HepG2 (cell line): ENCODE results near the gene ZNF513. TPM values are rescaled to one million over a fixed set of nuclear protein-coding genes. Genes with fewer than 3 reads are reported as not detected.

ENCODE experiments used
- ARNTL ChIP-seq: sonication (generic); formaldehyde crosslinking; IDR thresholded peaks from 2 replicates; pipeline ENCODE4 v1.4.0; 2020; ENCODE audit warnings: mild to moderate bottlenecking, missing genetic modification reagents
- ATF1 ChIP-seq: IDR thresholded peaks from 2 replicates; pipeline ENCODE4 v1.6.1; 2016; ENCODE audit warnings: mild to moderate bottlenecking, control low read depth
- DPF2 ChIP-seq: sonication (generic); formaldehyde crosslinking; IDR thresholded peaks from 2 replicates; pipeline ENCODE4 v1.4.0; 2020; ENCODE audit warnings: mild to moderate bottlenecking, low read depth, missing genetic modification reagents, borderline replicate concordance
- FOXJ3 ChIP-seq: sonication (generic); formaldehyde crosslinking; IDR thresholded peaks from 2 replicates; pipeline ENCODE4 v1.4.0; 2020; ENCODE audit warnings: missing genetic modification reagents, mild to moderate bottlenecking, borderline replicate concordance
- HMG20A ChIP-seq: IDR thresholded peaks from 2 replicates; pipeline ENCODE4 v1.6.1; 2016; ENCODE audit warnings: borderline replicate concordance
- KDM5B ChIP-seq: sonication (generic); formaldehyde crosslinking; IDR thresholded peaks from 2 replicates; pipeline ENCODE4 v1.4.0; 2020; ENCODE audit warnings: missing genetic modification reagents, mild to moderate bottlenecking, borderline replicate concordance
- MBD4 ChIP-seq: IDR thresholded peaks from 2 replicates; pipeline ENCODE4 v1.6.1; 2012; ENCODE audit warnings: low read length, inconsistent platforms, borderline replicate concordance
- MLLT10 ChIP-seq: sonication (generic); formaldehyde crosslinking; IDR thresholded peaks from 2 replicates; pipeline ENCODE4 v1.4.0; 2020; ENCODE audit warnings: missing genetic modification reagents
- MXD3 ChIP-seq: IDR thresholded peaks from 2 replicates; pipeline ENCODE4 v1.6.1; 2016; ENCODE audit warnings: mild to moderate bottlenecking, missing biosample characterization, missing genetic modification reagents
- RBAK ChIP-seq: sonication (generic); formaldehyde crosslinking; IDR thresholded peaks from 2 replicates; pipeline ENCODE4 v1.5.1; 2020; ENCODE audit warnings: mild to moderate bottlenecking, missing genetic modification reagents
- SAFB2 ChIP-seq: sonication (generic); formaldehyde crosslinking; IDR thresholded peaks from 2 replicates; pipeline ENCODE4 v1.5.1; 2020; ENCODE audit warnings: missing genetic modification reagents, low read depth, mild to moderate bottlenecking, borderline replicate concordance
- SALL1 ChIP-seq: sonication (generic); formaldehyde crosslinking; IDR thresholded peaks from 2 replicates; pipeline ENCODE4 v1.8.0; 2022; ENCODE audit warnings: mild to moderate bottlenecking, missing genetic modification reagents
- SMYD3 ChIP-seq: sonication (generic); formaldehyde crosslinking; IDR thresholded peaks from 2 replicates; pipeline ENCODE4 v1.8.1; 2023; ENCODE audit warnings: mild to moderate bottlenecking, missing genetic modification reagents
- TERF1 ChIP-seq: sonication (generic); formaldehyde crosslinking; IDR thresholded peaks from 2 replicates; pipeline ENCODE4 v1.8.0; 2022; ENCODE audit warnings: mild to moderate bottlenecking, missing genetic modification reagents, moderate library complexity
- ZFY ChIP-seq: sonication (generic); formaldehyde crosslinking; IDR thresholded peaks from 2 replicates; pipeline ENCODE4 v1.4.0; 2020; ENCODE audit warnings: missing genetic modification reagents
- ZNF33B ChIP-seq: sonication (generic); formaldehyde crosslinking; IDR thresholded peaks from 2 replicates; pipeline ENCODE4 v1.5.1; 2020; ENCODE audit warnings: mild to moderate bottlenecking, missing genetic modification reagents
- ZNF34 ChIP-seq: sonication (generic); formaldehyde crosslinking; IDR thresholded peaks from 2 replicates; pipeline ENCODE4 v1.4.0; 2020; ENCODE audit warnings: mild to moderate bottlenecking, missing genetic modification reagents, borderline replicate concordance
- ZNF460 ChIP-seq: sonication (generic); formaldehyde crosslinking; IDR thresholded peaks from 2 replicates; pipeline ENCODE4 v1.5.1; 2020; ENCODE audit warnings: missing genetic modification reagents, mild to moderate bottlenecking, borderline replicate concordance
- ZNF792 ChIP-seq: IDR thresholded peaks from 2 replicates; pipeline ENCODE4 v1.6.1; 2016
- ZNF839 ChIP-seq: sonication (generic); formaldehyde crosslinking; IDR thresholded peaks from 2 replicates; pipeline ENCODE4 v1.4.0; 2020; ENCODE audit warnings: missing genetic modification reagents, mild to moderate bottlenecking, borderline replicate concordance
- polyA plus RNA-seq, 8 experiments: library from polyadenylated mRNA; depleted of rRNA in 3 of 8; stranded (reverse) in 7 of 8; unstranded in 1 of 8; fragments of >200 nt; fragmentation: Illumina TruSeq in 4 of 8; extraction: Trizol in 4 of 8; gene quantifications; 2 replicates each; pipeline versions ENCODE4 v1.2.1 to v1.2.3, GENCODE V29; 2011 to 2016; ENCODE audit warnings: low read depth in 4 of 8, missing spikeins in 1 of 8, mixed read lengths in 1 of 8; ENCODE audit not compliant: insufficient read depth in 1 of 8
- total RNA-seq, 5 experiments: library from RNA; depleted of rRNA; stranded (reverse); fragments of >200 nt; fragmentation: Illumina TruSeq; extraction: Trizol; gene quantifications; 2 replicates each; pipeline ENCODE4 v1.2.3, GENCODE V29; 2016; ENCODE audit warnings: low read depth in 1 of 5
- TF ChIP-seq, protein P1 (sequence below): sonication (generic); formaldehyde crosslinking; IDR thresholded peaks from 2 replicates; pipeline ENCODE4 v1.4.0; 2020; ENCODE audit warnings: missing genetic modification reagents, borderline replicate concordance
- TF ChIP-seq, protein P2 (sequence below): IDR thresholded peaks from 2 replicates; pipeline ENCODE4 v1.6.1; 2016; ENCODE audit warnings: low read depth, control low read depth
- TF ChIP-seq, protein P3 (sequence below): sonication (generic); formaldehyde crosslinking; IDR thresholded peaks from 2 replicates; pipeline ENCODE4 v1.5.0; 2020; ENCODE audit warnings: mild to moderate bottlenecking, missing genetic modification reagents

The ZNF513 gene
- total and polyA plus RNA-seq, 2 of the 13 experiments (the other 11 are each of a cell fraction or from before 2014, with no cell fraction given): 4.9 to 6.3 TPM

DNA sequence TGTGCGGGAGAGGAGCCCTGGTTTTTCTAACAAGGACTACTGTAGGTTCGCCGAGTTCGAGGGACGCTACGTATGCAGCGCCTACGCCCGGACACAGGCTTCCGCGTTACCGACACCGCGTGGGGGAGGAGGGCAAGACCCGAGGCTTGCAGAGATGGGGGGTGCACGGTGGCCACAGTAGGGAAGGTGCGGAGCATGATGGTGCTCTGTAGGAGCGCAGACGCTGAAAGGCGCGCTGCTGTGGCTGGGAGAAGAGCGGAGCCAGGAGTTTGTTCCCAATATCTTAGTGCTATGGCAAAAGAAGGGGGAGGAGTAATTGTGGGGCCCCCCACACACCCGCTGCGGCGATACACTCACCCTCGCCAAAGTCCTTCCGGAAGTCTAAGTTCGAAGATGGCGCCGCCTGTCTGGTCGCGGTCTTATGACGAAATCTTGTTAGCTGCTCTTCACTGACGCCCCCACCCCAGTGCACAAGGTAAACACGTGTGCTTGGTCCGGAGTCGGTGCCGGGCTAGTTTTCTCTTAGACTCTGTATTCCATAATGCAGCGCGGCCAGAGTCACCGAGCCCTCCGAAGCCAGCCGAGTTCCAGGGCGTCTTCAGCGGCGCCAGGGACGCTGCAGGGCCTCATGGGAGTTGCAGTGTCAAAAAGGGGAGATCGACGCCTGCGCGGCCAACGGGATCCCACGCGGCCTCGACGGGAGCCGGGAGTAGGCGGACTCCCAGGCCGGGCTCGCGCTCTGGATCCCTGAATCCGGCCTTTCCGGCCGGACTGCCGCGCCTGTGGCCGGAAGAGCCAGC is 24.0 kb downstream of the ZNF513 start, which contains the start of gene GTF3C2 (continued):
- TF ChIP-seq MXD3 (CRISPR knock-in tag) (peak; percentile 21; the same call in 1 of the 2 replicates), TERF1 (no peak), ZNF34 (no peak; the same call in 1 of the 2 replicates), MBD4 (no peak), ZNF839 (CRISPR knock-in tag) (0 out of 2 replicates have a peak, but pooled peaks have one; percentile 83), FOXJ3 (no peak; the same call in 1 of the 2 replicates), HMG20A (CRISPR knock-in tag) (no peak), ZNF33B (CRISPR knock-in tag) (no peak; the same call in 1 of the 2 replicates), KDM5B (CRISPR knock-in tag) (peak; percentile 70), ZNF460 (no peak), ZFY (peak; percentile 98), ZNF792 (CRISPR knock-in tag) (peak; percentile 17), DPF2 (CRISPR knock-in tag) (peak; percentile 19; the same call in 1 of the 2 replicates), RBAK (CRISPR knock-in tag) (no peak), ARNTL (CRISPR knock-in tag) (peak; percentile 94), SAFB2 (CRISPR knock-in tag) (peak; percentile 77; the same call in 1 of the 2 replicates), ATF1 (CRISPR knock-in tag) (peak; percentile 99), SMYD3 (peak; percentile 79; the same call in 1 of the 2 replicates), MLLT10 (no peak), SALL1 (peak; percentile 83)
- TF ChIP-seq, protein P1, sequence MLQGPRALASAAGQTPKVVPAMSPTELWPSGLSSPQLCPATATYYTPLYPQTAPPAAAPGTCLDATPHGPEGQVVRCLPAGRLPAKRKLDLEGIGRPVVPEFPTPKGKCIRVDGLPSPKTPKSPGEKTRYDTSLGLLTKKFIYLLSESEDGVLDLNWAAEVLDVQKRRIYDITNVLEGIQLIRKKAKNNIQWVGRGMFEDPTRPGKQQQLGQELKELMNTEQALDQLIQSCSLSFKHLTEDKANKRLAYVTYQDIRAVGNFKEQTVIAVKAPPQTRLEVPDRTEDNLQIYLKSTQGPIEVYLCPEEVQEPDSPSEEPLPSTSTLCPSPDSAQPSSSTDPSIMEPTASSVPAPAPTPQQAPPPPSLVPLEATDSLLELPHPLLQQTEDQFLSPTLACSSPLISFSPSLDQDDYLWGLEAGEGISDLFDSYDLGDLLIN (CRISPR knock-in tag): peak; percentile 83; the same call in 1 of the 2 replicates
- TF ChIP-seq, protein P2, sequence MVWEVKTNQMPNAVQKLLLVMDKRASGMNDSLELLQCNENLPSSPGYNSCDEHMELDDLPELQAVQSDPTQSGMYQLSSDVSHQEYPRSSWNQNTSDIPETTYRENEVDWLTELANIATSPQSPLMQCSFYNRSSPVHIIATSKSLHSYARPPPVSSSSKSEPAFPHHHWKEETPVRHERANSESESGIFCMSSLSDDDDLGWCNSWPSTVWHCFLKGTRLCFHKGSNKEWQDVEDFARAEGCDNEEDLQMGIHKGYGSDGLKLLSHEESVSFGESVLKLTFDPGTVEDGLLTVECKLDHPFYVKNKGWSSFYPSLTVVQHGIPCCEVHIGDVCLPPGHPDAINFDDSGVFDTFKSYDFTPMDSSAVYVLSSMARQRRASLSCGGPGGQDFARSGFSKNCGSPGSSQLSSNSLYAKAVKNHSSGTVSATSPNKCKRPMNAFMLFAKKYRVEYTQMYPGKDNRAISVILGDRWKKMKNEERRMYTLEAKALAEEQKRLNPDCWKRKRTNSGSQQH (CRISPR knock-in tag): peak; percentile 88
- TF ChIP-seq, protein P3, sequence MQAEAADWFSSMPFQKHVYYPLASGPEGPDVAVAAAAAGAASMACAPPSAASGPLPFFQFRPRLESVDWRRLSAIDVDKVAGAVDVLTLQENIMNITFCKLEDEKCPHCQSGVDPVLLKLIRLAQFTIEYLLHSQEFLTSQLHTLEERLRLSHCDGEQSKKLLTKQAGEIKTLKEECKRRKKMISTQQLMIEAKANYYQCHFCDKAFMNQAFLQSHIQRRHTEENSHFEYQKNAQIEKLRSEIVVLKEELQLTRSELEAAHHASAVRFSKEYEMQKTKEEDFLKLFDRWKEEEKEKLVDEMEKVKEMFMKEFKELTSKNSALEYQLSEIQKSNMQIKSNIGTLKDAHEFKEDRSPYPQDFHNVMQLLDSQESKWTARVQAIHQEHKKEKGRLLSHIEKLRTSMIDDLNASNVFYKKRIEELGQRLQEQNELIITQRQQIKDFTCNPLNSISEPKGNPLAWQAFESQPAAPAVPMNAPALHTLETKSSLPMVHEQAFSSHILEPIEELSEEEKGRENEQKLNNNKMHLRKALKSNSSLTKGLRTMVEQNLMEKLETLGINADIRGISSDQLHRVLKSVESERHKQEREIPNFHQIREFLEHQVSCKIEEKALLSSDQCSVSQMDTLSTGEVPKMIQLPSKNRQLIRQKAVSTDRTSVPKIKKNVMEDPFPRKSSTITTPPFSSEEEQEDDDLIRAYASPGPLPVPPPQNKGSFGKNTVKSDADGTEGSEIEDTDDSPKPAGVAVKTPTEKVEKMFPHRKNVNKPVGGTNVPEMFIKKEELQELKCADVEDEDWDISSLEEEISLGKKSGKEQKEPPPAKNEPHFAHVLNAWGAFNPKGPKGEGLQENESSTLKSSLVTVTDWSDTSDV (CRISPR knock-in tag): peak; percentile 13; the same call in 1 of the 2 replicates
